ENCODE measurements around the gene CYB5R4.

Gene CYB5R4

DNA sequence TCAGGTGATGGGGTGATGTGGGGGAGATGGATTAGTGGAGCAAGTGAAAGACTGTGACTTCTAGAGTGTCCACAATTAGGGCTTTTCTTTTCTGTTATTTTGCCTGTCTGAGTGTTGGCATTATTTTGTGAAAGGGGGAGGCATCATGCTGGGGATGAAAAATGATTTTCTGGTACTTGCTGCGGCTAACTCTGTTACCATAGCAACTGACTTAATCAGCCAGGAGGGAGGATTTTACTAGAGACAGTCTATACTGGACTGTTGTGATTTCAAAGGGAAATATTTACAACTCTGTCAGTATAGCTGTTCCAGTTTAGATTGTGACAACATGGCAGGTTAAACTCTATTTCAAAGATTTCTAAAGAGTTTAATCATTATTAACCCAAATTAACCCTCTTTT, 143.6 kb downstream of the CYB5R4 start:
- FAIRE-seq (no peak), DNase-seq (ENCODE audit: insufficient read length) (no peak)
- TF ChIP-seq TAF1 (IDR thresholded peaks at IDR 0.05; ENCODE audit: borderline replicate concordance, low read depth, low read length) (no peak), POLR2AphosphoS5 (IDR thresholded peaks at IDR 0.05; ENCODE audit: low read depth, low read length) (no peak), POLR2A (IDR thresholded peaks at IDR 0.05; ENCODE audit: low read depth, low read length) (no peak)

DNA sequence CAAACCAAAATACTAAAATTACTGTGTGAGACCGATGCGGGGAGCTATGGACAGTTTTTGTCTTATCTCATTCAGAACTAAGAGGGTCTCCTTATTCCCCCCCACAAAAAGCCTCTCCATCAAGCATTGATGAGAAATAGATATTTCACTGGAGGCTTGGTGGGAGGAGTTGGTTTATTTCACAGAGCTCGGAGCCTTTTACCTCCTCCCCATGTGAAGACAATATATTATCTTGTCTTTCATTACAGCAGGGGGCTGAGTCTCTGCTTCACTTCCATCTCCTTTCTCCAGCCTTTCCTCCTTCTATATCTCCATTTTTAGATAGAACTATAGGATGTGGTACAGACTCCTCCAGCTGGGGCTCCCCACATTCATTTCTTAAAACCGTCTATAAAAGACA, 144.2 kb downstream of the CYB5R4 start:
- TF ChIP-seq POLR2AphosphoS5 (IDR thresholded peaks at IDR 0.05; ENCODE audit: low read depth, low read length) = no peak
- no peak for TF ChIP-seq POLR2A (IDR thresholded peaks at IDR 0.05; ENCODE audit: low read depth, low read length)
- no peak for TF ChIP-seq TAF1 (IDR thresholded peaks at IDR 0.05; ENCODE audit: borderline replicate concordance, low read depth, low read length)
- FAIRE-seq = no peak
- no peak for DNase-seq (ENCODE audit: insufficient read length)

DNA sequence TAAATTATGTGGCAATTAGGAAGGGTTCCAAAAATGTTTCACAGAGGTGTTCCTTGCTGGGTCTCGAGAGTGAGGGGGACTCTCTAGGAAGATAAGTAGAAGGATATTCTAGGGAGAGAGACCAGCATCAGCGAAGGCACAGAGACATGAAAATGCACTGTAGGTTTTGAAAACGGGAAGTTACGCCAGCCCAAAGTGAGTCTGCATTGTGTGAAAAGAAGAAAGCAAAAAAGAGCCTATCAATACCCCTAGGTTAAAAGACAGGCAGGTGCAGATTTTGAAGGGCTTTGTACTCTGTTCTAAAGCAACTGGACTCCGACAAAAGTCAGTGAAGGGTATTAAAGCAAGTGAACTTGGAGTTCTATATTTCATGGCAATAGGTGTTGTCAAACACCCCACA, 148.4 kb downstream of the CYB5R4 start:
- FAIRE-seq (no peak), DNase-seq (ENCODE audit: insufficient read length) (no peak)
- TF ChIP-seq TAF1 (IDR thresholded peaks at IDR 0.05; ENCODE audit: borderline replicate concordance, low read depth, low read length) (no peak), POLR2AphosphoS5 (IDR thresholded peaks at IDR 0.05; ENCODE audit: low read depth, low read length) (no peak), POLR2A (IDR thresholded peaks at IDR 0.05; ENCODE audit: low read depth, low read length) (no peak)

DNA sequence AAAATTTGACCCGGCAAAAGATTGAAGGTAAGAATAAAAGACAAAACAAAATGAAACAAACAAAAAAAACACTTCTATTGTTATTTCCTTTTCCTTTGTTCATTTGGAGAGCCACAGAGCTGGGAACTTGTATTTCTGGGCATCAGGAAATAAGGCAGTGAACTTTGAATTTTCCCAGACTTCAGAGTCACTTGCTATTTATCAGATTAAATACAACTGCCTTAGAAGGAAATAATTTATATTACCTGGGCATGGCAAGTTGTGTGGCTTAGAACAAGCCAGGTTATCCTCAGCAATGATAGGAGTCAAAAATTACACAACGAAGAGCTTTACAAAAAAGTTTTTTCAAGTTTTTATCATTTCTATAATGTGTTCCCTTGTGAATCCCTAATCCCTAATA, 153.9 kb downstream of the CYB5R4 start:
- FAIRE-seq = no peak
- no peak for TF ChIP-seq TAF1 (IDR thresholded peaks at IDR 0.05; ENCODE audit: borderline replicate concordance, low read depth, low read length)
- TF ChIP-seq POLR2AphosphoS5 (IDR thresholded peaks at IDR 0.05; ENCODE audit: low read depth, low read length) = no peak
- TF ChIP-seq POLR2A (IDR thresholded peaks at IDR 0.05; ENCODE audit: low read depth, low read length) = no peak
- no peak for DNase-seq (ENCODE audit: insufficient read length)

DNA sequence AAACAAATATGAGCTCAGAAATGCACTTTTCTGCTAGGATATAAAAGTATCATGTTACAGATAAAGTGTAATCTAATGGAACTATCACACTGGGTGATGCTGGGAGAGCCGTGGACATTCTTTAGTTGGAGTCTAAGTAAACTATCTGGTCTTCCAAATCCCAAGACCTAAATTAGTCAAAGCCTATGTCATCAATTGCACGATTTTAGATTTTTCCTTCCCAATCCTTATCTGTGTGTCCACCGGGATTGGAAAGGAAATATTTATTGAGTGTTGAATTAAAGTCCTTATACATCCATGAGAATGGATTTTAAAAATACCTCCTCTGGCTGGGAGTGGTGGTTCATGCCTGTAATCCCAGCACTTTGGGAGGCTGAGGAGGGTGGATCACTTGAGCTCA, 154.4 kb downstream of the CYB5R4 start:
- TF ChIP-seq POLR2AphosphoS5 (IDR thresholded peaks at IDR 0.05; ENCODE audit: low read depth, low read length) (no peak), TAF1 (IDR thresholded peaks at IDR 0.05; ENCODE audit: borderline replicate concordance, low read depth, low read length) (no peak), POLR2A (IDR thresholded peaks at IDR 0.05; ENCODE audit: low read depth, low read length) (no peak)
- FAIRE-seq (no peak), DNase-seq (ENCODE audit: insufficient read length) (no peak)

DNA sequence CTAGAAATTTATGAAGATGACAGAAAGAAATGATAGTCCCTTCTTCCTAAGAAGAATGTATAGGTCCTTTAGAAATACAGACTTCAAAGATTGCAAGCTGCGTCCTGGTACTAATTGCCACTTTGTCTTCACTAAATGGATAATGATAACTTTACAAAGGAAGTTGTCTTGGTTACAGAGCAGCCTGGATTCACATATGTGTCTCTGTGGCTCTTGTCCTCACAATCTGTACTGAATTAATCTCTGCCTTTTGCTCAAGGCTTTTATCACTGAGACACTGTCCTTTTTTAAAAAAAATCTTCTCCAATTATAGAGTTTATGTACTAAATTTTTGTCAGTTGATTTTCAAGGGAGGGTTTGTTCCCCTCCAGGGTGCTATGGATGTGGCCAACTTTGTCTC, 156.5 kb downstream of the CYB5R4 start:
- no peak for TF ChIP-seq POLR2A (IDR thresholded peaks at IDR 0.05; ENCODE audit: low read depth, low read length)
- no peak for TF ChIP-seq TAF1 (IDR thresholded peaks at IDR 0.05; ENCODE audit: borderline replicate concordance, low read depth, low read length)
- no peak for FAIRE-seq
- no peak for DNase-seq (ENCODE audit: insufficient read length)

Measured in GM12892 (cell line).